HCT116 (cell line): ENCODE measurements around the gene LYPD6. TPM values are rescaled to one million over a fixed set of nuclear protein-coding genes. Genes with fewer than 3 reads are reported as not detected.

ENCODE experiments used
- ATAC-seq: fragments of 200-7000 bp; cut with Tn5 transposase; 2 replicates; pipeline ENCODE4 v1.9.1; 2020; ENCODE audit warnings: mild to moderate bottlenecking, moderate library complexity
- BruUV-seq: library from RNA; stranded (reverse); fragments of 400-500 nt; replicated peaks from 2 replicates; lab custom pipeline; 2021; lab: Mats Ljungman, UMichigan
- CTCF ChIA-PET: fragments of 300-600 bp; sonication (Branson Sonifier 250); formaldehyde crosslinking; loops from one replicate; lab custom pipeline; 2021; ENCODE audit warnings: antibody characterized with exemption; lab: Charles Lee
- POLR2A ChIA-PET: fragments of 300-600, 350-600 bp; sonication (Branson Sonifier 250); formaldehyde crosslinking; loops from one replicate; lab custom pipeline; 2021; ENCODE audit warnings: antibody characterized with exemption; lab: Charles Lee
- RAD21 ChIA-PET, 2 experiments: fragments of 300-600 bp; sonication (Branson Sonifier 250); formaldehyde crosslinking; loops; one replicate each; lab custom pipeline; 2023; ENCODE audit warnings: low total read pairs in 2 of 2; ENCODE audit not compliant: uncharacterized antibody in 2 of 2, unreplicated experiment in 2 of 2, low non-redundant PET in 1 of 2; lab: Charles Lee
- DNase-seq: peaks from one replicate; pipeline ENCODE4 v3.0.0-alpha.2; 2010; ENCODE audit warnings: low read depth, low spot score
- H2AFZ ChIP-seq: fragments of 200-600 bp; shearing (Covaris generic), sonication (generic); 2 replicates; pipeline ENCODE4 v1.6.1; 2017; ENCODE audit warnings: low read depth, mixed run types, mixed read lengths, antibody characterized with exemption, low read length; ENCODE audit not compliant: poor library complexity, severe bottlenecking
- H3K27ac ChIP-seq: 2 replicates; pipeline ENCODE4 v1.5.1; 2012; ENCODE audit warnings: low read depth, low read length
- H3K27me3 ChIP-seq: fragments of 200-600 bp; sonication (generic); 2 replicates; pipeline ENCODE4 v1.6.1; 2016; ENCODE audit warnings: mixed run types, low read length, mixed read lengths; ENCODE audit not compliant: insufficient read depth
- H3K36me3 ChIP-seq, 2 experiments: fragments of 200-500 bp in 1 of 2; fragments of 200-600 bp in 1 of 2; sonication (Bioruptor generic) in 1 of 2; sonication (generic) in 1 of 2; 2 replicates each; pipeline versions ENCODE4 v1.5.1 to v1.6.1; 2014 to 2016; ENCODE audit warnings: low read length in 2 of 2, inconsistent platforms in 1 of 2, mixed read lengths in 1 of 2, mixed run types in 1 of 2; ENCODE audit not compliant: insufficient read depth in 2 of 2, control insufficient read depth in 1 of 2
- H3K4me1 ChIP-seq, 2 experiments: fragments of 200-600 bp in 1 of 2; sonication (generic) in 1 of 2; 2 replicates each; pipeline versions ENCODE4 v1.5.1 to v1.6.1; 2012 to 2017; ENCODE audit warnings: low read length in 2 of 2, inconsistent platforms in 1 of 2, mild to moderate bottlenecking in 1 of 2, mixed read lengths in 1 of 2, mixed run types in 1 of 2, moderate library complexity in 1 of 2; ENCODE audit not compliant: insufficient read depth in 2 of 2, control insufficient read depth in 1 of 2
- H3K4me2 ChIP-seq: fragments of 200-600 bp; sonication (generic); 2 replicates; pipeline ENCODE4 v1.6.1; 2017; ENCODE audit warnings: mixed run types, low read length, mixed read lengths
- H3K4me3 ChIP-seq, 2 experiments: fragments of 200-600 bp in 1 of 2; sonication (generic) in 1 of 2; replicated peaks in 1 of 2; 2 replicates each; pipeline ENCODE4 v1.5.1; 2011 to 2016; ENCODE audit warnings: low read length in 2 of 2, control low read depth in 1 of 2, low read depth in 1 of 2, mild to moderate bottlenecking in 1 of 2, mixed read lengths in 1 of 2, mixed run types in 1 of 2
- H3K79me2 ChIP-seq: fragments of 200-600 bp; sonication (generic); 2 replicates; pipeline ENCODE4 v1.6.1; 2017; ENCODE audit warnings: mild to moderate bottlenecking, mixed run types, low read length, moderate library complexity, mixed read lengths; ENCODE audit not compliant: insufficient read depth
- H3K9ac ChIP-seq: fragments of 200-600 bp; sonication (generic); 2 replicates; pipeline ENCODE4 v1.6.1; 2016; ENCODE audit warnings: low read length, mixed read lengths
- H3K9me2 ChIP-seq: fragments of 200-600 bp; sonication (generic), shearing (Covaris generic); 2 replicates; pipeline ENCODE4 v1.6.1; 2017; ENCODE audit warnings: mixed run types, mild to moderate bottlenecking, moderate library complexity; ENCODE audit not compliant: insufficient read depth
- H3K9me3 ChIP-seq, 2 experiments: fragments of 200-500 bp in 1 of 2; fragments of 200-600 bp in 1 of 2; sonication (Bioruptor generic) in 1 of 2; sonication (generic) in 1 of 2; 2 replicates each; pipeline ENCODE4 v1.6.1; 2014 to 2017; ENCODE audit warnings: low read length in 2 of 2, mixed read lengths in 2 of 2, inconsistent platforms in 1 of 2, low read depth in 1 of 2, mild to moderate bottlenecking in 1 of 2, mixed run types in 1 of 2, moderate library complexity in 1 of 2; ENCODE audit not compliant: control insufficient read depth in 1 of 2, insufficient read depth in 1 of 2
- H4K20me1 ChIP-seq: fragments of 200-600 bp; sonication (generic), shearing (Covaris generic); 2 replicates; pipeline ENCODE4 v1.6.1; 2017; ENCODE audit warnings: mixed run types, mild to moderate bottlenecking, moderate library complexity; ENCODE audit not compliant: insufficient read depth
- EZH2phosphoT487 ChIP-seq: fragments of 200-600 bp; IDR thresholded peaks from 2 replicates; pipeline ENCODE4 v1.6.1; 2018; ENCODE audit warnings: antibody characterized with exemption, borderline replicate concordance
- POLR2A ChIP-seq: IDR thresholded peaks from 2 replicates; pipeline ENCODE4 v1.7.0; 2011; ENCODE audit warnings: borderline replicate concordance; ENCODE audit not compliant: insufficient read depth, insufficient read length; ENCODE audit errors: extremely low read depth
- POLR2AphosphoS5 ChIP-seq: IDR thresholded peaks from 2 replicates; pipeline ENCODE4 v1.6.1; 2011; ENCODE audit warnings: mild to moderate bottlenecking, low read depth, low read length, moderate library complexity
- RAD21 ChIP-seq: IDR thresholded peaks from 2 replicates; pipeline ENCODE4 v1.6.1; 2012; ENCODE audit warnings: low read depth, mild to moderate bottlenecking
- SP1 ChIP-seq: IDR thresholded peaks from 2 replicates; pipeline ENCODE4 v1.6.1; 2012; ENCODE audit warnings: low read depth
- SRF ChIP-seq: IDR thresholded peaks from 2 replicates; pipeline ENCODE4 v1.6.1; 2012; ENCODE audit warnings: low read depth
- TCF7L2 ChIP-seq: IDR thresholded peaks from 2 replicates; pipeline ENCODE4 v1.7.0; 2011; ENCODE audit warnings: borderline replicate concordance, inconsistent platforms; ENCODE audit not compliant: insufficient read depth, insufficient read length; ENCODE audit errors: extremely low read depth
- ZFX ChIP-seq: fragments of 450-650 bp; IDR thresholded peaks from 2 replicates; pipeline ENCODE4 v1.6.1; 2017
- ZNF274 ChIP-seq: fragments of 200-500 bp; sonication (Bioruptor generic); IDR thresholded peaks from 2 replicates; pipeline ENCODE4 v1.6.1; 2014; ENCODE audit warnings: mild to moderate bottlenecking, low read depth, low read length, inconsistent platforms
- intact Hi-C: fragments of 100-400 bp; cut with micrococcal nuclease; formaldehyde crosslinking; loops from 2 replicates; pipeline ENCODE4 v1.10.0; 2022
- total RNA-seq: library from RNA; stranded (reverse); gene quantifications from one replicate; pipeline ENCODE4 v1.2.1, GENCODE V29; 2021; ENCODE audit not compliant: unreplicated experiment
- TF ChIP-seq, protein P1 (sequence below): IDR thresholded peaks from 2 replicates; pipeline ENCODE4 v1.6.1; 2012; ENCODE audit warnings: low read depth

Gene LYPD6
- total RNA-seq, 1 experiment from 2014 or later = 3.0 TPM

DNA sequence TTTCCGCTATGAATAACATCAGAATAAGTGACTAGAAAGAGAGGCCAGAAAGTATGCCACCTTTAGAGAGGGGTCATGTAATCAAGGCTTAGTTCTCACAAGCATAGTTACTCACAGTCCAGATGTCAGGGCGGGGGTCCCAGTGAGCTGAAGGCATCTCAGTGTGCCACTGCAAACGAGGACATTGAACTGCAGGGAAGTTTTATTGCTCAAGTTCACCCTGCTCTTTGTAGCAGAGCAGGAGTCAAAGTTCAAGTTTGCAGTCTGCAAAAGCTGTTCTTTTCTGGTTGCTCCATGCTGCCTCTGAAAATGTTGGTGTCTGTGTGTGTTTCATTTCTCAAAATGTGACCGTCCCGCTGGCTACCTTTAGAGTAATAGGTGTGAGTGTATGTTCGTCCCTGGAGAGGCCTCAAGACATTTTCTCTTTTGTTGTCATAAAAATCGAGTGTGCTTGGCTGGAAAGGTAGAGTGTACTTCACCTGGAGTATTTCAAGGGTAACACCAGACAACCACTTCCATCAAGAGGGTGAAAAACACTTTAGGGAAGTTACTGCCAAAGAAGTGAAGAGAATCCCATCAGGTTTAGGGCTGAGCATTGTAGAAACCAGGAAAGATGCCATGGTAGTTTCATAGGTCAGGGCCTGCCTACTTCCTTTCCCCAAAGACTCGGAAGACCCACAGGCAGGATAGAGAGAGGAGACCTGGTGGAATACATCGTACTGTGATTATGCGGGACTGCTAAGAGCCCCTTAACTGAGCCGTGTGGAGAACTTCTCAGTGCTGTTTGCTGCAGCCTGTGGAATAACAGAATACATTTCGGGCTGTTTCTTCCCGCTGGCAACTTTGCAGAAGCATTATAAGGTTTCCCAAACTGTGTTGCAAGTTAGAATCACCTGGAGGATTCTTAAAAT is 89.9 kb downstream of the LYPD6 start:
- no peak overlapping the region for H3K4me2 ChIP-seq
- H3K36me3 ChIP-seq = no peaks in the 10 kb centered on the region
- intact Hi-C loops = no loop called here
- H3K79me2 ChIP-seq = no peaks in the 10 kb centered on the region
- H3K4me3 ChIP-seq = no peak overlapping the region
- no peaks in the 10 kb centered on the region for H4K20me1 ChIP-seq
- no peaks in the 10 kb centered on the region for H3K9me3 ChIP-seq
- no peaks in the 10 kb centered on the region for H3K9me2 ChIP-seq
- DNase-seq = no peak
- RAD21 ChIA-PET = no interaction called here
- TF ChIP-seq ZNF274 (no peak), EZH2phosphoT487 (no peak), RAD21 (no peak), POLR2A (no peak), POLR2AphosphoS5 (no peak), TCF7L2 (no peak), ZFX (no peak), SRF (no peak), SP1 (no peak)
- TF ChIP-seq, protein P1, sequence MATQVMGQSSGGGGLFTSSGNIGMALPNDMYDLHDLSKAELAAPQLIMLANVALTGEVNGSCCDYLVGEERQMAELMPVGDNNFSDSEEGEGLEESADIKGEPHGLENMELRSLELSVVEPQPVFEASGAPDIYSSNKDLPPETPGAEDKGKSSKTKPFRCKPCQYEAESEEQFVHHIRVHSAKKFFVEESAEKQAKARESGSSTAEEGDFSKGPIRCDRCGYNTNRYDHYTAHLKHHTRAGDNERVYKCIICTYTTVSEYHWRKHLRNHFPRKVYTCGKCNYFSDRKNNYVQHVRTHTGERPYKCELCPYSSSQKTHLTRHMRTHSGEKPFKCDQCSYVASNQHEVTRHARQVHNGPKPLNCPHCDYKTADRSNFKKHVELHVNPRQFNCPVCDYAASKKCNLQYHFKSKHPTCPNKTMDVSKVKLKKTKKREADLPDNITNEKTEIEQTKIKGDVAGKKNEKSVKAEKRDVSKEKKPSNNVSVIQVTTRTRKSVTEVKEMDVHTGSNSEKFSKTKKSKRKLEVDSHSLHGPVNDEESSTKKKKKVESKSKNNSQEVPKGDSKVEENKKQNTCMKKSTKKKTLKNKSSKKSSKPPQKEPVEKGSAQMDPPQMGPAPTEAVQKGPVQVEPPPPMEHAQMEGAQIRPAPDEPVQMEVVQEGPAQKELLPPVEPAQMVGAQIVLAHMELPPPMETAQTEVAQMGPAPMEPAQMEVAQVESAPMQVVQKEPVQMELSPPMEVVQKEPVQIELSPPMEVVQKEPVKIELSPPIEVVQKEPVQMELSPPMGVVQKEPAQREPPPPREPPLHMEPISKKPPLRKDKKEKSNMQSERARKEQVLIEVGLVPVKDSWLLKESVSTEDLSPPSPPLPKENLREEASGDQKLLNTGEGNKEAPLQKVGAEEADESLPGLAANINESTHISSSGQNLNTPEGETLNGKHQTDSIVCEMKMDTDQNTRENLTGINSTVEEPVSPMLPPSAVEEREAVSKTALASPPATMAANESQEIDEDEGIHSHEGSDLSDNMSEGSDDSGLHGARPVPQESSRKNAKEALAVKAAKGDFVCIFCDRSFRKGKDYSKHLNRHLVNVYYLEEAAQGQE = no peak
- no peaks in the 10 kb centered on the region for H3K27me3 ChIP-seq
- no TSS peak for BruUV-seq
- CTCF ChIA-PET = no interaction called here
- ATAC-seq = no peak
- POLR2A ChIA-PET = no interaction called here
- H3K4me1 ChIP-seq = peaks cover 12 to 19% of the 10 kb centered on the region in 2 experiments; a peak in 3 of 4 replicates
- no peak overlapping the region for H3K9ac ChIP-seq
- no peak overlapping the region for H3K27ac ChIP-seq
- no peak overlapping the region for H2AFZ ChIP-seq
